Neural progenitor cell (in vitro differentiated cells): Measurements from ENCODE around the gene TEX101.

Experiments
- EZH2 ChIP-seq: fragments of 200-600 bp; sonication (generic); IDR thresholded peaks from 2 replicates; pipeline ENCODE4 v1.6.1; 2017; ENCODE audit warnings: antibody characterized with exemption, mild to moderate bottlenecking, moderate library complexity
- TF ChIP-seq, protein P1 (sequence below): fragments of 200-600 bp; sonication (generic); IDR thresholded peaks from 2 replicates; pipeline ENCODE4 v1.5.1; 2017; ENCODE audit warnings: antibody characterized with exemption, mild to moderate bottlenecking

DNA sequence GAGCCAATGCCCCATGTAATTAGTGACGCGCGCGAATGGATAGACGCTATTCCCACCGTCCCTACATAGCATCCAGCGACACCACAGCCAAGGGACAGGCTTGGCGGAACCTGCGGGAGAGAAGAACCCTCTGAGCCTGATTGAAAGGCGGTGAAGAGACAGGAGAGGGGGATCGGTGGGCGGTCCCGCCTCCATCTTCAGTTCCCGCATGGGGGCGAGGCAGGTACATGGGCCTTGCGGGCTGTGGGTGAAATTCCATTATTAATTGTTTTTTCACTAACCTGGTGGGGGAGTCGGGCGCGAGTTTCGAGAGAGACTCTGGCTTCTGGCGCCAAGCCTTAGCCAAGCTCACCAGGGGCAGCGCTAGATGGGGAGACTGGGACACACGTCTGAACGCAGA, 8.4 kb upstream of the TEX101 start:
- TF ChIP-seq, protein P1, sequence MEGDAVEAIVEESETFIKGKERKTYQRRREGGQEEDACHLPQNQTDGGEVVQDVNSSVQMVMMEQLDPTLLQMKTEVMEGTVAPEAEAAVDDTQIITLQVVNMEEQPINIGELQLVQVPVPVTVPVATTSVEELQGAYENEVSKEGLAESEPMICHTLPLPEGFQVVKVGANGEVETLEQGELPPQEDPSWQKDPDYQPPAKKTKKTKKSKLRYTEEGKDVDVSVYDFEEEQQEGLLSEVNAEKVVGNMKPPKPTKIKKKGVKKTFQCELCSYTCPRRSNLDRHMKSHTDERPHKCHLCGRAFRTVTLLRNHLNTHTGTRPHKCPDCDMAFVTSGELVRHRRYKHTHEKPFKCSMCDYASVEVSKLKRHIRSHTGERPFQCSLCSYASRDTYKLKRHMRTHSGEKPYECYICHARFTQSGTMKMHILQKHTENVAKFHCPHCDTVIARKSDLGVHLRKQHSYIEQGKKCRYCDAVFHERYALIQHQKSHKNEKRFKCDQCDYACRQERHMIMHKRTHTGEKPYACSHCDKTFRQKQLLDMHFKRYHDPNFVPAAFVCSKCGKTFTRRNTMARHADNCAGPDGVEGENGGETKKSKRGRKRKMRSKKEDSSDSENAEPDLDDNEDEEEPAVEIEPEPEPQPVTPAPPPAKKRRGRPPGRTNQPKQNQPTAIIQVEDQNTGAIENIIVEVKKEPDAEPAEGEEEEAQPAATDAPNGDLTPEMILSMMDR: no peak
- TF ChIP-seq EZH2: no peak
